MCF 10A (cell line): ENCODE data around the gene LDLRAP1. TPM values are rescaled to one million over a fixed set of nuclear protein-coding genes. Genes with fewer than 3 reads are reported as not detected.

Experiments used
- BruUV-seq: library from RNA; stranded (reverse); fragments of 400-500 nt; replicated peaks from 2 replicates; lab custom pipeline; 2021; lab: Mats Ljungman, UMichigan
- CTCF ChIA-PET: fragments of 300-600 bp; sonication (Branson Sonifier 250); formaldehyde crosslinking; extraction: SDS; loops from one replicate; lab custom pipeline; 2021; ENCODE audit warnings: antibody characterized with exemption, inconsistent platforms; lab: Yijun Ruan, JAX
- POLR2A ChIA-PET: fragments of 300-600, 350-650 bp; sonication (Branson Sonifier 250); formaldehyde crosslinking; extraction: SDS; loops from one replicate; lab custom pipeline; 2020; ENCODE audit warnings: antibody characterized with exemption, inconsistent platforms; lab: Yijun Ruan, JAX
- DNase-seq: peaks from one replicate; pipeline ENCODE4 v3.0.0-alpha.2; 2018; ENCODE audit not compliant: unreplicated experiment
- H3K27ac Mint-ChIP-seq: one replicate; pipeline ENCODE4 v1.8.0; 2022; ENCODE audit warnings: mild to moderate bottlenecking, low read depth, mixed read lengths; ENCODE audit not compliant: unreplicated experiment
- H3K27me3 Mint-ChIP-seq: one replicate; pipeline ENCODE4 v1.8.0; 2022; ENCODE audit warnings: mixed read lengths; ENCODE audit not compliant: insufficient read depth, unreplicated experiment
- H3K36me3 Mint-ChIP-seq: one replicate; pipeline ENCODE4 v1.8.0; 2022; ENCODE audit warnings: mild to moderate bottlenecking, moderate library complexity, mixed read lengths; ENCODE audit not compliant: insufficient read depth, unreplicated experiment
- H3K4me1 Mint-ChIP-seq: one replicate; pipeline ENCODE4 v1.8.0; 2022; ENCODE audit warnings: mixed read lengths; ENCODE audit not compliant: insufficient read depth, unreplicated experiment
- H3K4me3 Mint-ChIP-seq: one replicate; pipeline ENCODE4 v1.8.0; 2022; ENCODE audit warnings: mild to moderate bottlenecking, moderate library complexity, mixed read lengths; ENCODE audit not compliant: unreplicated experiment
- H3K9me3 Mint-ChIP-seq: one replicate; pipeline ENCODE4 v1.8.0; 2022; ENCODE audit warnings: mixed read lengths; ENCODE audit not compliant: unreplicated experiment
- CTCF ChIP-seq: fragments of 200-600 bp; IDR thresholded peaks from one replicate; pipeline ENCODE4 v1.8.0; 2022; ENCODE audit warnings: antibody characterized with exemption, mild to moderate bottlenecking; ENCODE audit not compliant: unreplicated experiment
- intact Hi-C: fragments of 100-400 bp; cut with micrococcal nuclease; formaldehyde crosslinking; loops from 2 replicates; pipeline ENCODE4 v1.14.1; 2022
- total RNA-seq: library from RNA; stranded (reverse); gene quantifications from 2 replicates; pipeline ENCODE4 v1.2.3, GENCODE V29; 2022

Gene LDLRAP1
- total RNA-seq, 1 experiment from 2014 or later, result 10.3 TPM

GRCh38 chr1:25562101-25562927 lies 18.9 kb downstream of the LDLRAP1 start:
- no peak for TF ChIP-seq CTCF
- peaks cover 4% of the 10 kb centered on the region for H3K36me3 Mint-ChIP-seq
- POLR2A ChIA-PET, result no interaction called here
- CTCF ChIA-PET, result no interaction called here
- no peak overlapping the region for H3K27ac Mint-ChIP-seq
- H3K9me3 Mint-ChIP-seq, result no peaks in the 10 kb centered on the region
- peak; percentile 40 for DNase-seq
- no peaks in the 10 kb centered on the region for H3K27me3 Mint-ChIP-seq
- no peaks in the 10 kb centered on the region for H3K4me1 Mint-ChIP-seq
- no peak overlapping the region for H3K4me3 Mint-ChIP-seq
- BruUV-seq, result no TSS peak
- intact Hi-C loops, result no loop called here

- Mint-ChIP-seq H3K4me1 (peaks cover 4% of the 10 kb centered on the region), H3K36me3 (peaks cover 4% of the 10 kb centered on the region), H3K4me3 (no peak overlapping the region), H3K27ac (no peak overlapping the region), H3K9me3 (no peaks in the 10 kb centered on the region), H3K27me3 (no peaks in the 10 kb centered on the region)
- no TSS peak for BruUV-seq
- intact Hi-C loops, result no loop called here
- no peak for DNase-seq
- no peak for TF ChIP-seq CTCF
- ChIA-PET CTCF (no interaction called here), POLR2A (no interaction called here)
Measured at GRCh38 chr1:25562928-25563283, 19.5 kb downstream of the LDLRAP1 start.

GRCh38 chr1:25563330-25564215 lies 20.2 kb downstream of the LDLRAP1 start:
- no TSS peak for BruUV-seq
- DNase-seq, result no peak
- intact Hi-C loops, result no loop called here
- Mint-ChIP-seq H3K4me3 (no peak overlapping the region), H3K36me3 (peaks cover 9% of the 10 kb centered on the region), H3K27me3 (no peaks in the 10 kb centered on the region), H3K27ac (no peak overlapping the region), H3K9me3 (no peaks in the 10 kb centered on the region), H3K4me1 (peaks cover 10% of the 10 kb centered on the region)
- ChIA-PET POLR2A (no interaction called here), CTCF (no interaction called here)
- TF ChIP-seq CTCF, result no peak
